Small intestine (tissue), 7 donors: ENCODE results near the gene ODAD2. TPM values are rescaled to one million over a fixed set of nuclear protein-coding genes. Genes with fewer than 3 reads are reported as not detected.

ENCODE experiments used
- DNase-seq, 2 donors: peaks; one replicate each; pipeline versions ENCODE4 v3.0.0 to v3.0.0-alpha.2; 2013
- FAIRE-seq: peaks from 2 replicates; lab custom pipeline; 2012; peaks lifted over from hg19 to GRCh38; lab: Jason Lieb, UNC
- H3K27ac ChIP-seq, 3 donors: one replicate each; pipeline ENCODE4 v1.5.1; 2013; ENCODE audit warnings: low read length in 2 of 3, mild to moderate bottlenecking in 2 of 3, control low read depth in 1 of 3, inconsistent platforms in 1 of 3, low read depth in 1 of 3, moderate library complexity in 1 of 3
- H3K27me3 ChIP-seq, 3 donors: one replicate each; pipeline ENCODE4 v1.6.1; 2013; ENCODE audit warnings: low read length in 3 of 3, inconsistent platforms in 1 of 3; ENCODE audit not compliant: control insufficient read depth in 3 of 3, insufficient read depth in 3 of 3
- H3K36me3 ChIP-seq, 3 donors: one replicate each; pipeline ENCODE4 v1.6.1; 2013; ENCODE audit warnings: low read length in 3 of 3, inconsistent platforms in 1 of 3, low read depth in 1 of 3, mild to moderate bottlenecking in 1 of 3, moderate library complexity in 1 of 3; ENCODE audit not compliant: control insufficient read depth in 3 of 3, insufficient read depth in 2 of 3
- H3K4me1 ChIP-seq, 3 donors: one replicate each; pipeline ENCODE4 v1.6.1; 2013; ENCODE audit warnings: low read length in 2 of 3, inconsistent platforms in 1 of 3, low read depth in 1 of 3, mild to moderate bottlenecking in 1 of 3, moderate library complexity in 1 of 3; ENCODE audit not compliant: control insufficient read depth in 3 of 3, insufficient read depth in 2 of 3
- H3K4me3 ChIP-seq, 3 donors: one replicate each; pipeline ENCODE4 v1.5.1; 2013; ENCODE audit warnings: low read length in 3 of 3, control low read depth in 1 of 3, inconsistent platforms in 1 of 3, low read depth in 1 of 3, mild to moderate bottlenecking in 1 of 3, moderate library complexity in 1 of 3
- H3K9me3 ChIP-seq, 2 donors: one replicate each; pipeline ENCODE4 v1.6.1; 2013; ENCODE audit warnings: low read depth in 1 of 2, low read length in 1 of 2; ENCODE audit not compliant: control insufficient read depth in 2 of 2, insufficient read depth in 1 of 2
- WGBS, 3 donors: extraction: QIAGEN DNeasy Blood & Tissue Kit; methylation state at CpG; one replicate each; pipeline ENCODE4 v1.1.7; 2013; 5-methylcytosine and 5-hydroxymethylcytosine counted together
- polyA plus RNA-seq, 4 donors: library from polyadenylated mRNA; stranded (reverse) in 3 of 4; unstranded in 1 of 4; fragments of 200-250 nt in 3 of 4; fragments of 120-200 nt in 1 of 4; gene quantifications; one replicate each; pipeline versions ENCODE4 v1.2.1 to v1.2.3, GENCODE V29; 2013
- donor health status: healthy with polysubstance abuse.
- donor health status: control.
- donor health status: control.
- donor health status: Bipolar disorder and iron deficiency.
- donor health status: healthy.

Gene ODAD2
- polyA plus RNA-seq, 4 donors, result 0.04 to 0.34 TPM; not detected in 2

- no peaks in the 10 kb centered on the region for H3K9me3 ChIP-seq
- no peaks in the 10 kb centered on the region for H3K36me3 ChIP-seq
- DNase-seq, result no peak
- 32 to 43% (median 39%) methylated on average over 8 of the region's 8 CpGs for WGBS, 3 donors
- H3K4me1 ChIP-seq, result no peaks in the 10 kb centered on the region
- no peak overlapping the region for H3K27ac ChIP-seq
- FAIRE-seq, result no peak
- peaks cover 0 to 5% (median 0%) of the 10 kb centered on the region in 3 donors for H3K27me3 ChIP-seq
- no peak overlapping the region for H3K4me3 ChIP-seq
Measured at GRCh38 chr10:27857616-27858015, 141.3 kb downstream of the ODAD2 start.

GRCh38 chr10:27844223-27844622, 154.7 kb downstream of the ODAD2 start:
- Histone ChIP-seq H3K9me3 (no peaks in the 10 kb centered on the region), H3K4me1 (no peaks in the 10 kb centered on the region), H3K4me3 (no peak overlapping the region), H3K36me3 (no peaks in the 10 kb centered on the region), H3K27me3 (no peaks in the 10 kb centered on the region), H3K27ac (no peak overlapping the region)
- WGBS, 3 donors, result 46 to 71% (median 59%) methylated on average over 1 of the region's 1 CpG
- DNase-seq, result no peak
- FAIRE-seq, result no peak

- no peak for DNase-seq
- H3K27me3 ChIP-seq, result no peaks in the 10 kb centered on the region
- H3K36me3 ChIP-seq, result no peaks in the 10 kb centered on the region
- 76 to 87% (median 82%) methylated on average over 8 of the region's 8 CpGs for WGBS, 3 donors
- H3K4me3 ChIP-seq, result no peak overlapping the region
- no peak overlapping the region for H3K27ac ChIP-seq
- no peaks in the 10 kb centered on the region for H3K4me1 ChIP-seq
- FAIRE-seq, result no peak
- H3K9me3 ChIP-seq, result no peaks in the 10 kb centered on the region
Measured at GRCh38 chr10:27838901-27839300, 160.0 kb downstream of the ODAD2 start.

- FAIRE-seq (no peak), DNase-seq (no peak)
- Histone ChIP-seq H3K4me3 (no peak overlapping the region), H3K9me3 (no peaks in the 10 kb centered on the region), H3K36me3 (no peaks in the 10 kb centered on the region), H3K27ac (no peak overlapping the region), H3K27me3 (no peaks in the 10 kb centered on the region), H3K4me1 (no peaks in the 10 kb centered on the region)
- 50 to 55% (median 54%) methylated on average over 4 of the region's 4 CpGs for WGBS, 3 donors
Measured at GRCh38 chr10:27838361-27838760, 160.5 kb downstream of the ODAD2 start.

- H3K4me3 ChIP-seq, result no peak overlapping the region
- no peaks in the 10 kb centered on the region for H3K9me3 ChIP-seq
- DNase-seq (no peak), FAIRE-seq (no peak)
- no peaks in the 10 kb centered on the region for H3K4me1 ChIP-seq
- WGBS, 3 donors, result 53 to 56% (median 55%) methylated on average over 3 of the region's 3 CpGs
- H3K36me3 ChIP-seq, result no peaks in the 10 kb centered on the region
- no peaks in the 10 kb centered on the region for H3K27me3 ChIP-seq
- H3K27ac ChIP-seq, result no peak overlapping the region
Measured at GRCh38 chr10:27834476-27834875, 164.4 kb downstream of the ODAD2 start.

- 81 to 85% (median 83%) methylated on average over 6 of the region's 6 CpGs for WGBS, 3 donors
- no peak overlapping the region for H3K27ac ChIP-seq
- H3K36me3 ChIP-seq, result no peaks in the 10 kb centered on the region
- no peaks in the 10 kb centered on the region for H3K9me3 ChIP-seq
- no peaks in the 10 kb centered on the region for H3K4me1 ChIP-seq
- no peak overlapping the region for H3K4me3 ChIP-seq
- DNase-seq (no peak), FAIRE-seq (no peak)
- no peaks in the 10 kb centered on the region for H3K27me3 ChIP-seq
Measured at GRCh38 chr10:27833792-27834191, 165.1 kb downstream of the ODAD2 start.

GRCh38 chr10:27832826-27833225, 166.1 kb downstream of the ODAD2 start:
- FAIRE-seq (no peak), DNase-seq (no peak)
- Histone ChIP-seq H3K27ac (no peak overlapping the region), H3K27me3 (no peaks in the 10 kb centered on the region), H3K9me3 (no peaks in the 10 kb centered on the region), H3K4me3 (no peak overlapping the region), H3K4me1 (no peaks in the 10 kb centered on the region), H3K36me3 (no peaks in the 10 kb centered on the region)
- 56 to 67% (median 67%) methylated on average over 3 of the region's 3 CpGs for WGBS, 3 donors

GRCh38 chr10:27826369-27826768, 172.5 kb downstream of the ODAD2 start:
- DNase-seq, result no peak
- no peaks in the 10 kb centered on the region for H3K36me3 ChIP-seq
- H3K9me3 ChIP-seq, result peaks cover 0 to 2% of the 10 kb centered on the region in 2 donors
- WGBS, 3 donors, result 86 to 93% (median 91%) methylated on average over 9 of the region's 9 CpGs
- H3K4me3 ChIP-seq, result no peak overlapping the region
- H3K27me3 ChIP-seq, result no peaks in the 10 kb centered on the region
- FAIRE-seq, result no peak
- H3K27ac ChIP-seq, result no peak overlapping the region
- no peaks in the 10 kb centered on the region for H3K4me1 ChIP-seq

- no peaks in the 10 kb centered on the region for H3K4me1 ChIP-seq
- H3K36me3 ChIP-seq, result no peaks in the 10 kb centered on the region
- H3K4me3 ChIP-seq, result no peak overlapping the region
- no peak for FAIRE-seq
- H3K27me3 ChIP-seq, result no peaks in the 10 kb centered on the region
- 63 to 82% (median 79%) methylated on average over 4 of the region's 4 CpGs for WGBS, 3 donors
- H3K27ac ChIP-seq, result no peak overlapping the region
- peaks cover 0 to 2% of the 10 kb centered on the region in 2 donors for H3K9me3 ChIP-seq
- DNase-seq, result no peak
Measured at GRCh38 chr10:27822301-27822700, 176.6 kb downstream of the ODAD2 start.
